D721Med (cell line): ENCODE data around the gene ATP8B4.

Experiments used
- DNase-seq: peaks from one replicate; pipeline ENCODE4 v3.0.0; 2011; ENCODE audit warnings: low spot score; ENCODE audit not compliant: insufficient read length
- FAIRE-seq: peaks from 2 replicates; lab custom pipeline; 2011; peaks lifted over from hg19 to GRCh38; lab: Jason Lieb, UNC
- CTCF ChIP-seq: IDR thresholded peaks from 2 replicates; pipeline ENCODE4 v1.5.1; 2012; ENCODE audit warnings: mild to moderate bottlenecking, control low read depth; ENCODE audit not compliant: insufficient read depth; ENCODE audit errors: missing control alignments

Gene ATP8B4

GRCh38 chr15:49990835-49991545 is 128.0 kb downstream of the ATP8B4 start:
- DNase-seq (no peak), FAIRE-seq (no peak)
- no peak for TF ChIP-seq CTCF

- DNase-seq: no peak
- no peak for TF ChIP-seq CTCF
- FAIRE-seq: no peak
These were observed 129.5 kb downstream of the ATP8B4 start for GRCh38 chr15:49989498-49989897.

GRCh38 chr15:49988766-49989165 is 130.3 kb downstream of the ATP8B4 start:
- no peak for TF ChIP-seq CTCF
- DNase-seq (no peak), FAIRE-seq (no peak)

GRCh38 chr15:49987896-49988295 is 131.1 kb downstream of the ATP8B4 start:
- TF ChIP-seq CTCF: no peak
- DNase-seq (no peak), FAIRE-seq (no peak)

GRCh38 chr15:49987198-49987785 is 131.7 kb downstream of the ATP8B4 start:
- FAIRE-seq (no peak), DNase-seq (no peak)
- TF ChIP-seq CTCF: no peak

- DNase-seq: no peak
- no peak for FAIRE-seq
- TF ChIP-seq CTCF: no peak
These were observed 132.7 kb downstream of the ATP8B4 start for GRCh38 chr15:49986326-49986725.

- no peak for FAIRE-seq
- TF ChIP-seq CTCF: no peak
- DNase-seq: no peak
These were observed 133.6 kb downstream of the ATP8B4 start for GRCh38 chr15:49985463-49985862.
